ENCODE results near the gene CDC25B.

The CDC25B gene

DNA sequence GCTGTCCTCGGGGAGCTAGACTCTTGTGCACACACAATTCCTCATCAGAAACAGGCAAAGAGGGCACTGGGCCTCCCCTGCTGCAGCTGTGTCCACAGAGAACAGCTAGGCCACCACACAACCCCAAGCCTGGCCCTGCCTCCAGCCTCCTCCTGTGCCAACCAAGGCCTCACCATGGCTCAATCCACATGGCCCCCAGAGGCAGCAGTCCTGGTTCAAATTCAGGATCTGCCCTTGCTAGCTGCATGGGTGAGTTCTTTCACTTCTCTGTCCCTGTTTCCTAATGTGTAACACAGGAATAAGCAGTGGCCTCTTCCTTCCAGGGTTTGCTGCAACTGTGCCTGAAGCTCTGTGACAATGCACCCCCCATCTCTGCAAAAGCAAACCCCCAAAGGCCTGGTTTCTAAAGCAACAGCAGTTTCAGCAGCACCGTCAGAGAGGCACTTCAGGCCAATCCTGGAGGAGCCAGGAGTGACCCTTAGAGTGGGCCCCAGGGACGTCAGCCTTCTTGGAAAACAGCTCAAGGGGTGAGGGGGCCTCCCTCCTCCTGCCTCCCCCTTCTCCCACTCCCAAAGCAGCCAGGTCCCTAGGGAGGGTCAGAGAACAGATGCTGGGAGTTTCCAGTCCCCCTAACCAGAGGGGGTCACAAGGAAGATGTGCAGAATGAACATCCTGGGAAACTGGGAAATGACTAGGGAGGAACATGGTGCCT, 30.8 kb upstream of the CDC25B start:
- DNase-seq, result no peak

- no peak for DNase-seq
Observed at GRCh38 chr20:3766422-3767109, 29.5 kb upstream of the CDC25B start.

GRCh38 chr20:3767110-3767426, 29.0 kb upstream of the CDC25B start:
- DNase-seq, result no peak

- DNase-seq, result peak; percentile 95 to 96
Observed at GRCh38 chr20:3767427-3768341, 28.4 kb upstream of the CDC25B start, which contains the start of gene ADISSP. ADISSP (minus strand) TSS chr20:3767753; CDS start chr20:3760100, 7,653 bp downstream.

DNA sequence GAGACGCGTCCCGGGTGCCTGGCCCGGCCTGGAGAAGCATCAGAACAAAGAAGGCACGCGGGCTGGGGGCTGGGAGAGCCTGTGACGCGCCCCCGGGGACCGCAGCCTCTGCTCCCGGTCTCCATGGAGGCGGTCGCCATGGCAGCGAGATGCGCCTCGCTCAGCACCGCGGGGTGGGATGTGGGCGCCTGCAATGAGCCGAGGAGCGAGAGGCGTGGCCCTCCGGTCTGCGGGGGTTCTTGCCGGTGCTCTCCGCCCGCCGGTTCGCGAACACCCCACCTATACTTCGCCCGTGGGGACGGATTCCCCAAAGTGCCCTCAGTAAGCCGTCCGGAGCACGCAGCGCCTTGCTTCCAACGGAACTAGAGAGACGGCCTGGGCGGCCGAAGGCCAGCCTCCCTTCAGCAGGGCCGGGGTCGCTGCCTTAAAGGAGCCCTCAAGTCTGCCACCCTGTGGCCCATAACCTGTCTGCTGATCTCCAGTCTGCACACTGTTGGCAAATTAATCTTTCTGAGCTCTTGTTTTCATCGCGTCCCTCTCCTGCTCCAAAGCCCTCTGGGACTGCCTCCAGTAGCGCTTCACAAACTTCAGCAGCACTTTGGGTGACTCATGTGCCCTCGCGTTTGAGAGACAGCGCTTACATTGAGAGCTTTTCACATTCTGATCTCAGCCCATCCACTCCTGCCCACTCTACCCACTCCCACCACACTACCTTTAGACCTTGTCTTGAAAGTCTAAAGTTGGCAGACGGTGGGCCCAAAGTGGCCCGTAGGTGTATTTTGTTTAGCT, 27.6 kb upstream of the CDC25B start:
- peak; percentile 78 to 82 for DNase-seq

GRCh38 chr20:3771552-3772058, 24.5 kb upstream of the CDC25B start:
- no peak for DNase-seq

DNA sequence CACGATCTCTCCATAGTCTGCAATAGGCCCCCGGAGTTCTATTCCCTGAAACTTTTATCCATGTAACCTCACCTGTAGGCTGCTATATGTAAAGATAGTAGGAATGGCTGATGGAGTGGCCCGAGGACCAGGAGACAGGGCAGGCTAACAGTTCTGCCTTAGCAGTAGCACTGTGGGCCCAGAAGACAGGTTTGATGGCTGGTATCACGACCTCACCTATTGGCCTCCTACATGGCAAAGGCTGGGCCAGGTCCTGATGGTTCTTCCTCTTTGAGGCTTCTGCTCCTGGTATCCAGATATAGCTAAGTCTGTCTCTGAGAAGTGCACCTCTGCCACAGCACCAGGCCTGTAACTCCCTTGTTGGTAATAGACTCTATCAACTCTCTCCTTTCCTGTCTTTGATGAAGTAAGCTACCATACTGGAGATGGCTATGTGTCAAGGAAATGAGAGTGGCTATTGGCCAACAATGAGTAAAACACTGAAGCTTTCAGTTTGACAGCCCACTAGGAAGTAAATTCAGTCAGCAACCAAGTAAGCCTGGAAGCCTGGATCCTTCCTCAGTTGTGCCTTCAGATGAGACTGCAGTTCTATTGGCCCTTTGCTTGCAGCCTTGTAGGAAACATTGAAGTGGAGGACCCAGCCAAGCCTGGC, 20.5 kb upstream of the CDC25B start:
- no peak for DNase-seq

DNA sequence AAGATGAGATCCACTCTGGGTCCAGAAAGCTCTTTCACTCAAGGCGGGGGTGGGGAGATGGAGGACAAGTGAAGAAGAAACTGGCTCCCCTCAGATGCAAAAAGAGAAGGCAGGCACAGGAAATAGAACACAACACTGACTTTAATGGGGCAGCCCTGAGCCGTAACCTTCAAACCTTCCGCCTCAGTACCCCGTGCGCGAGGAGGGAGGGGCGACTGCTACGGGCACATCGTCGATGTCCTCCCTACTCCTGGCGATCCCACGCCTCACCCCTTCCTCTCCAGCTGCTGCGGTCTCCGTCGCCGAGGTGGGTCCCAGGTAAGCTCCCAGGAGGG, 18.8 kb upstream of the CDC25B start:
- no peak for DNase-seq

GRCh38 chr20:3777716-3778629, 18.1 kb upstream of the CDC25B start:
- DNase-seq, result peak in 1 of 2 donors; percentile 41

- DNase-seq, result no peak
Observed at GRCh38 chr20:3778976-3779375, 17.1 kb upstream of the CDC25B start.

- DNase-seq, result peak in 1 of 2 donors; percentile 46
Observed at GRCh38 chr20:3781153-3781910, 14.8 kb upstream of the CDC25B start, which contains the start of gene SPEF1. SPEF1 (minus strand) TSS chr20:3781448; CDS start chr20:3781287, 161 bp downstream.

DNA sequence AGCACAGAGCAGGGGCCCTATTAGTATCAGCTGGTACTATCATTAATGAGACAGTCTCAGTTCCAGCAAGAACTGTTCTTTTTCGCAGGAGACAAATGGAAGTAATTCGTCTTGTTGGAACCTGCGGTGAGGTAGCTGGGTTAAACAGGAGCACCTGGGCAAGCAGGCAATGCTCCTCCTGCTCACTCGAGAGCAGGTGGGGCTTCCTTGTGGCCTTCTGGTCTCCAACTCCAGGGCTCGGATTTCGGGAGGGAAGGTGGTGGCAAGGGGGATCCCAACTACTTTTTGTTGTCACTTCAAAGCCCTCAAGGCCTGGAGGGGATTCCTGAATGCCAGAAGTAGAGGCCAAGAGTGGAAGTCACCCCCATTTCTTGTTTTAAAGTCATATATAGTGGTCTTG, 13.5 kb upstream of the CDC25B start:
- no peak for DNase-seq

- no peak for DNase-seq
Observed at GRCh38 chr20:3783068-3783489, 13.0 kb upstream of the CDC25B start.

GRCh38 chr20:3783511-3784195, 12.5 kb upstream of the CDC25B start:
- no peak for DNase-seq

- DNase-seq, result no peak
Observed at GRCh38 chr20:3784216-3784853, 11.8 kb upstream of the CDC25B start.

- no peak for DNase-seq
Observed at GRCh38 chr20:3784863-3785239, 11.3 kb upstream of the CDC25B start.

GRCh38 chr20:3785240-3786125, 10.6 kb upstream of the CDC25B start:
- no peak for DNase-seq

DNA sequence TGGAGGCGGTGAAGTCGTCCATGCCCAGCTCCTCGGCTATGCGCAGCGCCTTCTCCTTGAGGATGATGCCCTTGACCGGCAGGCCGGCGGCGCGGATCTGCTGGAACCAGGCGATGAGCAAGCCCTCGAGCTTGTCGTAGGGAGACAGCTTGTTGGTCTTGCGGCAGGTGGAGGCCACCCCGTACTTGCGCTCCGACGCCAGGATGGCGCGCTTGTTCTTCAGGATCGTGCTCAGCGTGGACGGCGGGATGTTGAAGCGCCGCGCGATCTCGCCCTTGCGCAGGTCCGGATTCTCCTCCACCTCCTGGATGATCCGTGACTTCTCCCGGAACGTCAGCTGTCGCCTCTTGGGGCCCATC, 10.0 kb upstream of the CDC25B start:
- DNase-seq, result peak in 1 of 2 donors; percentile 40
